ENCODE measurements around the gene ALKBH6.

- TF ChIP-seq ZNF384 (IDR thresholded peaks at IDR 0.05), result no peak
- TF ChIP-seq SUZ12 (IDR thresholded peaks at IDR 0.05), result no peak
- no peak for TF ChIP-seq ELF4 (IDR thresholded peaks at IDR 0.05)
- TF ChIP-seq L3MBTL2 (conservative IDR thresholded peaks at IDR 0.05), result no peak
- no peak for TF ChIP-seq NFRKB (IDR thresholded peaks at IDR 0.05)
Observed at GRCh38 chr19:36060430-36060829, 46.4 kb upstream of the ALKBH6 start.
